Activated CD4-positive, alpha-beta T cell treated with anti-CD3 and anti-CD28 coated beads, Interleukin-2, amount 10 ng/mL, durations not matched to agents 7 days and 5 days (primary cell): ENCODE results near the gene COL2A1. TPM values are rescaled to one million over a fixed set of nuclear protein-coding genes. Genes with fewer than 3 reads are reported as not detected.

Experiments used
- CTCF ChIA-PET: fragments of 350-600 bp; sonication (Branson Sonifier 250); formaldehyde crosslinking; loops from one replicate; lab custom pipeline; 2021; ENCODE audit warnings: antibody characterized with exemption; lab: Charles Lee
- POLR2A ChIA-PET: fragments of 350-600 bp; sonication (Branson Sonifier 250); formaldehyde crosslinking; loops from one replicate; lab custom pipeline; 2021; ENCODE audit warnings: antibody characterized with exemption; lab: Charles Lee
- DNase-seq: peaks from one replicate; pipeline ENCODE4 v3.0.0-alpha.2; 2020
- H3K27ac Mint-ChIP-seq: one replicate; pipeline ENCODE4 v1.8.0; 2021; ENCODE audit warnings: mild to moderate bottlenecking, moderate library complexity, mixed read lengths
- H3K27me3 Mint-ChIP-seq: one replicate; pipeline ENCODE4 v1.8.0; 2021; ENCODE audit warnings: mixed read lengths
- H3K36me3 Mint-ChIP-seq: one replicate; pipeline ENCODE4 v1.8.0; 2021; ENCODE audit warnings: low read depth, mixed read lengths
- H3K4me1 Mint-ChIP-seq: one replicate; pipeline ENCODE4 v1.8.0; 2021; ENCODE audit warnings: mixed read lengths
- H3K4me3 Mint-ChIP-seq: one replicate; pipeline ENCODE4 v1.8.0; 2021; ENCODE audit warnings: mild to moderate bottlenecking, moderate library complexity, mixed read lengths
- H3K9me3 Mint-ChIP-seq: one replicate; pipeline ENCODE4 v1.8.0; 2021; ENCODE audit warnings: mixed read lengths
- total RNA-seq, 2 experiments: library from RNA; stranded (reverse); gene quantifications; one replicate each; pipeline ENCODE4 v1.2.3, GENCODE V29; 2021

COL2A1 gene
- total RNA-seq, 2 experiments from 2014 or later, result not detected

DNA sequence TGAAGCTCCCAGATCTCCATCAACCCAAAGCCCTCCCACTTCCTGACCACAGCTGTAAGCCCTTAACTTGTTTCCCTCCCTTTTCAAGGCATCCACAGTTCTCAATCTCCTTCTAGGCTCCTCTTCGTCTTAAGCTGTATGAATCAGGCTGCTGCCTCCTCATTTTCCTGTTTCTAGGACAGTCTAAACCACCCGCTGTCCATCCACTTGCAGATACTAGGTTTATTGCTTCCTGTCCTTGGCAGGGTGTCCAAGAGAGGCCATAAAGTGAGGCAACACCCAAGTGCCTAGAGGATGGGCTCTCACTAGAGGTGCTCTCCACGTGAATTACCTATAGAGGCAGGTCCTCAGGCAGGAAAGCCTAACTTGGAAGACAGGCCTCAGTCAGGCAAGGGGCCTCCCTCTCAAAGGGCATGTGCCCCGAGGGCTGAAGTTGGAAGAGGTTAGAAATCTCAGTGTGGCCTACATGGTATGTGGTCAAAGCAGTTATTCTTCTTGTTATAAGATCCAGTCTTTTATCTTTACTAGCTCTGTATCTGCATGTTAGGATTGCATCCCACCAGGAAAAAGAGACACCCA lies 49.7 kb downstream of the COL2A1 start:
- Mint-ChIP-seq H3K9me3 (peaks cover 8% of the 10 kb centered on the region), H3K27ac (no peak overlapping the region), H3K4me3 (no peak overlapping the region), H3K27me3 (peaks cover 12% of the 10 kb centered on the region), H3K4me1 (peaks cover 7% of the 10 kb centered on the region), H3K36me3 (no peaks in the 10 kb centered on the region)
- ChIA-PET POLR2A (no interaction called here), CTCF (interaction anchor here (1.1 kb wide), 1 partner anchor 14 kb away, joined by 3 read pairs; no protein-coding TSS in a partner anchor)
- no peak for DNase-seq

DNA sequence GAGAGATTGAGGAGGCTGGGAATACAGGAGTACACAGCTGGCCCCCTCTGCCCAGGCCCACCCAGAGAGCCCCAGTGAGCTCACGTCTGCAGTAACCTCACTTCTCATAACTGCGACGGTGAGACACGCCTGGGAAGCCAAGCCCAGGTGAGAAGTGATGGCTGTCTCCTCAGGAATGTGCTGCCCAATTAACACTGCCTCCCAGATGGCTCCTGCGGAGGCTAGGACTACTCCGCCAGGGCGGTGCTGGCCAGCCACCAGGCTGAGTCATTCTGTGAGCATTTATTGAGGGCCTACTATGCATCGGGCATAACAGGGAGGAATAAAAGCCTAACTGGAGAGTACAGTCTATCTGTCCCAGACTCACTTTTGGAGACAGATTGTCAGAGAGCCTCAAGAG lies 50.2 kb downstream of the COL2A1 start:
- Mint-ChIP-seq H3K27ac (no peak overlapping the region), H3K9me3 (peaks cover 6% of the 10 kb centered on the region), H3K27me3 (peaks cover 10% of the 10 kb centered on the region), H3K4me1 (peaks cover 8% of the 10 kb centered on the region), H3K4me3 (no peak overlapping the region), H3K36me3 (no peaks in the 10 kb centered on the region)
- DNase-seq, result no peak
- POLR2A ChIA-PET, result no interaction called here
- CTCF ChIA-PET, result interaction anchor here (0.9 to 1.4 kb wide), 4 partner anchors 11 to 18 kb away, joined by 3 to 6 read pairs (median 4); no protein-coding TSS in a partner anchor

DNA sequence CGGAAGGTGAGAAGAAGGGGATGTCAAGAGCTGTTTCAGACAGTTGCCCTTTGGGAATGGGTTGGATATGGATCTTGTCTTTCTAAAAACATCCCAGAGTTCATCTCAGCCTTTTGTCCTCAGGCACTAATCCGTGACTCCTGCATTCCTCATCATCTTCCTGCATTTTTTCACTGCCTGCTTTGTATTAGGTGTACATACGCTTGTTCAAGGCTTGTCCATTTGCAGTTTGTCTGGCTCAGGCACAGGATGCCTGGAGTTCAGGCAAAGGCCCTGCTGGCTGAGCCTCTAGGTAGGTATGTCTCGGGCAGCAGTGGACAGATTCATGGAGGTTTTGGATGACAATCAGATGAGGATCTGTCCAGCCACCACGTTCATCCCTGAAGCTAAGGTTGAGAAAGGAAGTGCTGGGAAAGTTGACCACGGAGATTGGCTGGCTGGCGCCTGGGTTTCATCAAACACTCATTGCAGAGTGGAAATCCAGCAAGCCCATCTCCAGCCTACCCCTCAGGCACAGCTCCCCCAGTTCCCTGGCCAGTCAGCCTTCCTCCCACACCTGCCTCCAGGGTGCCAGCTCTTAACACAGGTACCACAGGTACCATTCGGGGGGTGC lies 53.3 kb downstream of the COL2A1 start:
- POLR2A ChIA-PET, result no interaction called here
- CTCF ChIA-PET, result interaction anchor here (0.6 to 0.7 kb wide), 2 partner anchors 54 to 127 kb away, joined by 3 read pairs; no protein-coding TSS in a partner anchor
- H3K27ac Mint-ChIP-seq, result no peak overlapping the region

DNA sequence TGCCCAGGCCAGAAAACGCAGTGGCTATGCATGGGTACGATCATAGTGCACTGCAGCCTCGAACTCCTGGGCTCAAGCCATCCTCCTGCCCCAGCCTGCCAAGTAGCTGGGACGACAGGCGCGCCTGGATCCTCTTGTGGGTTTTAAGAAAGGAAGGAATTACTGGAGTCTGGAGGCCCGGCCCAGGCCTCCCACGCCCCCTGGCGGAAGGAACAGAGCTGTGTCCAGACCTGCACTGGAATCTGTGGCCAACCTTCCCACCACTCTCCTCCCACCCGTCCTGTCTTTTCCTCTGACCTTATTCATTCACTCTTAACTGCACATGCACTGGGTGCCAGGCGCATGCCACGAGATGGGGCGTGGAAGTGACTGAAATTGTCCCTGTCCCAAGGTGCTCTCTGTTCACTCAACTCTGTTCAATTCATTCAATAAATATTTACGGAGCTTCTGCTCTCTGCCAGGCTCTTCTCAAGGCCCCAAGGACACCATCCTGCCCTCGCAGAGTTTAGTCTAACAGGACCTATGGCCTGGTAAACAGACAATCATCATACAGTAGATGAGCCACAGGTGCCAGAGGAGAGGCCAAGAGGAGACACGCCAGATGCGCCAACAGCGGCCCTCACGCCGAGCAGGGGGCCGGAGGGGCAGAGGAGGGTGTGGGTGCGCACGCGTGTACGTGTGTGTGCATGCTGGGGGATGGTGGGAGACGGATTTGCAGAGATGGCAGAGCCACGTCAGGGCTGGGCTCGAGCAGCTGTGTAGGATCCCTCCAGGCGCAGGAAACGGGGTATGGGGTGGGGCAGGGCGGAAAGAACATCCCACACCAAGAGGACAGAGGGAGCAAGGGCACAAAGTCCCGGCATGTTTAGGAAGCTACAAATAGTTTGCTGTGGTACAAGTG lies 54.6 kb downstream of the COL2A1 start:
- DNase-seq, result peak; percentile 54
- peaks cover 8% of the 10 kb centered on the region for H3K27me3 Mint-ChIP-seq
- H3K9me3 Mint-ChIP-seq, result no peaks in the 10 kb centered on the region
- H3K36me3 Mint-ChIP-seq, result no peaks in the 10 kb centered on the region
- peaks cover 9% of the 10 kb centered on the region for H3K4me1 Mint-ChIP-seq
- ChIA-PET CTCF (interaction anchor here (0.8 to 2.0 kb wide), 18 partner anchors 9 to 239 kb away, joined by 3 to 10 read pairs (median 3); partner anchors contain the start of genes ENDOU, RAPGEF3, TMEM106C and VDR), POLR2A (no interaction called here)
- H3K27ac Mint-ChIP-seq, result no peak overlapping the region
- no peak overlapping the region for H3K4me3 Mint-ChIP-seq

More for the DNA sequence above, 53.3 kb downstream of the COL2A1 start:
- no peaks in the 10 kb centered on the region for H3K36me3 Mint-ChIP-seq
- H3K9me3 Mint-ChIP-seq, result no peaks in the 10 kb centered on the region
- no peak overlapping the region for H3K4me3 Mint-ChIP-seq
- peaks cover 4% of the 10 kb centered on the region for H3K27me3 Mint-ChIP-seq
- no peak for DNase-seq
- peaks cover 9% of the 10 kb centered on the region for H3K4me1 Mint-ChIP-seq

DNA sequence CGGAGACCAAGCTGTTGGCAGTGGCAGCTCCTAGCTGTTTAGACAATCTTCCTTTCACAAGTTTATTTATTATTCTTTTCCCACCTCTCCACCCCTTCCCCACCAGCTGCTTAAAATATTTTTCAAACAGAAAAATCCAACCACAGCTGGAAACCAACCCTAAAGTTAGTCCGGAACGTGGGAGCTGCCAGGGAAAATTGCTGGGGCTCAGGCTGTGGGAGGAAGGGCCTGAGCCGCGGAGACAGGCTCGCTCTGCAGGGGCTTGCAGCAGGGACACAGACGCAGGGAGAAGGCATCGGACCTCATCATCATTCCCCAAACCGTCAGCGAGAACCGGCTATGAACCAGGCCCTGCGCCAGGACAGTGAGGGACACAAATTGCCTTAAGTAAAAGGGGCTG lies 56.9 kb downstream of the COL2A1 start:
- POLR2A ChIA-PET, result no interaction called here
- no peaks in the 10 kb centered on the region for H3K36me3 Mint-ChIP-seq
- H3K27me3 Mint-ChIP-seq, result peaks cover 5% of the 10 kb centered on the region
- CTCF ChIA-PET, result interaction anchor here (0.8 to 1.8 kb wide), 7 partner anchors 9 to 242 kb away, joined by 3 to 7 read pairs (median 4); partner anchors contain the start of genes TMEM106C and VDR
- no peaks in the 10 kb centered on the region for H3K9me3 Mint-ChIP-seq
- H3K4me1 Mint-ChIP-seq, result peaks cover 3% of the 10 kb centered on the region
- H3K27ac Mint-ChIP-seq, result no peak overlapping the region
- no peak for DNase-seq
- H3K4me3 Mint-ChIP-seq, result no peak overlapping the region

DNA sequence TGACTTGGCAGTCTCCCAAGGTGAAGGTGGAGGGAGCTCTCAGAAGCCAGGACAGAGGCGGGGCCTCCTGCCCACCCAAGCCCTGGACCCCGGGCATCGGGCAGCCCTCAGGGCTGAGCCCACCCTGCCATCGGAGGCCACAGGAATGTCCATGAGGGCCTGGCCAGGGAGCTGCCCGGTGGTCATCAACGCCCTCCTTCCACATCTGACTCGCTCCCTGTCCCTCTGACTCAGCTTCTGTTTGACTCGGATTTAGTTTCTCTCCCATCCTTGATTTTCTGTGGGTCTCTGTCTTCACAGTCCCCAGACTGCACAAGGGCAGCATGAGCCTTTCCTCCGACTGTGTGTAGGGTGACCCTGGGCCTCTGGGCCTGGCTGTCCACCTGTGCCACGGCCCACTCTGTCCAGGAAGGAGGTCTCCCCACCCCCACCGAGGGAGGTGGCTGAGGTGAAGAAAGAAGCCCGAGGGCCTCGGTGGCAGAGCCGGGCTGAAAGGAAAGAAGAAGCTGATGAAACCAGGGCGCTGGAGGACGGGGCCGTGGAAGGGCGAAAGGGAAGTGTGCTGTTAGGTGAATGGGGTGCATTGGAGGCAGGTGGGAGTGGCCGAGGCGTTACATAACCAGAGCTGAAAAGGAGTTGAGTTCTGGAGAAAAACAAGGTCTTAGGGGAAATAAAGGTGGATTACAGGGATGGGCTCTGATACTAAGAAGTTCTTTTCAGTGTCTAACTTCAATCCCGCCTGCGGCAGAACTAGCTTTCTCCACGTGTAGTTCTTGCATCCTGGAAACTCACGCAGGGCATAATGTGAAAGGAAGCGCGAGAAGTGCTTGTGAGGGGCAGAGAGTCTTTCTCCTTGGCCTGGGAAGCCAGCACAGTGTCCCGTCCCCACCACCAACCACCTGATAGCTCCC lies 57.6 kb downstream of the COL2A1 start:
- no peak overlapping the region for H3K4me3 Mint-ChIP-seq
- DNase-seq, result no peak
- H3K27ac Mint-ChIP-seq, result no peak overlapping the region
- POLR2A ChIA-PET, result no interaction called here
- peaks cover 3% of the 10 kb centered on the region for H3K4me1 Mint-ChIP-seq
- H3K27me3 Mint-ChIP-seq, result peaks cover 5% of the 10 kb centered on the region
- no peaks in the 10 kb centered on the region for H3K9me3 Mint-ChIP-seq
- CTCF ChIA-PET, result interaction anchor here (0.8 to 1.8 kb wide), 8 partner anchors 9 to 243 kb away, joined by 3 to 7 read pairs (median 4); partner anchors contain the start of genes TMEM106C and VDR
- no peaks in the 10 kb centered on the region for H3K36me3 Mint-ChIP-seq

DNA sequence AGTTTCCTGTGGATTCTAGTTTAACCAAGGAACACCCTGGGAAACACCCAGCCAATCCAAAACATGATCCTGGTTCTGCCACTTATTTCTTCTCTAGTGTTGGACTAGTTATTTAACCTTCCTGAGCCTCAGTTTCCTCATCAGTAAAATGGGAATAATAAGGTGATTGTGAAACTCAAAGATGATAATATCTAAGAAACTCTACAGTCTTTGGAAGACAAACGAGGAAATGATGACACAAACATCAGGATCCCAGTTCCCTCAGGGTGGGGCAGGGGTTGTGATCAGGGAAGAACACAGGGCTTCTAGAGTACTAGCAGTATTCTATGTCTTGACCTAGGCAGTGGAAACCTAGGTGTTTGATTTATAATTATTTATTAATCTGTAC lies 58.9 kb downstream of the COL2A1 start:
- DNase-seq, result no peak
- no peak overlapping the region for H3K27ac Mint-ChIP-seq
- H3K27me3 Mint-ChIP-seq, result peaks cover 10% of the 10 kb centered on the region
- no peaks in the 10 kb centered on the region for H3K9me3 Mint-ChIP-seq
- peaks cover 3% of the 10 kb centered on the region for H3K4me1 Mint-ChIP-seq
- CTCF ChIA-PET, result interaction anchor here (1.8 kb wide), 1 partner anchor 244 kb away, joined by 4 read pairs; no protein-coding TSS in a partner anchor
- H3K36me3 Mint-ChIP-seq, result no peaks in the 10 kb centered on the region
- POLR2A ChIA-PET, result no interaction called here
- no peak overlapping the region for H3K4me3 Mint-ChIP-seq

DNA sequence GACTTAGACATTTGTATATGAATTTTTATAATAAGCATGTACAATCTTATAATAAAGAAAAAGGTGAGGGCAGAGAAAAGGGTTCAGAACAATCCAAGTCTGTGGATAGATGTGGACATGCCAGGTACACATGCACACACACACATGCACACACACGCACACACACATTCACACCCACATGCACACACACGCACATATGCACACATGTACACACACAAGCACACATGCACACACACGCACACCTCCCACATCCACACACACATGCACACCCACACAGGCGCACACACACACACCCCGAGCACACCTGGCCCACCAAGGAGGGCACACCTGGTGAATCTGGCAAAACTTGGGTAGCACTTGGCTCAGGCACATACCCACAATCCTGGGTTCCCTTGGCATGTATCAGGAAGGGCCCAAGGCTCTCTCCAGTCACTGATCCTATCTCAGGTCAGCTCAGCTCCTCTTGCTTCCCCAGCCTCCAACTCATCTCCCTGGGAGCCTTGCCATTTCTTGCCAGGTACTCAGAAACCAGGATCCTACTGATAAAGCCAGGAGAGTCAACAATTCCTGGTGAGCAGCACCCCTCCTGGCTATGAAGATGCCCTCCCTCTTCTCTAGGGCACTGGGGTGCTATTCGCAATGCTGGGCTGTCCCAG lies 59.5 kb downstream of the COL2A1 start:
- peaks cover 3% of the 10 kb centered on the region for H3K4me1 Mint-ChIP-seq
- no peak for DNase-seq
- ChIA-PET CTCF (no interaction called here), POLR2A (no interaction called here)
- H3K9me3 Mint-ChIP-seq, result no peaks in the 10 kb centered on the region
- H3K36me3 Mint-ChIP-seq, result no peaks in the 10 kb centered on the region
- no peak overlapping the region for H3K4me3 Mint-ChIP-seq
- H3K27ac Mint-ChIP-seq, result no peak overlapping the region
- H3K27me3 Mint-ChIP-seq, result peaks cover 13% of the 10 kb centered on the region

DNA sequence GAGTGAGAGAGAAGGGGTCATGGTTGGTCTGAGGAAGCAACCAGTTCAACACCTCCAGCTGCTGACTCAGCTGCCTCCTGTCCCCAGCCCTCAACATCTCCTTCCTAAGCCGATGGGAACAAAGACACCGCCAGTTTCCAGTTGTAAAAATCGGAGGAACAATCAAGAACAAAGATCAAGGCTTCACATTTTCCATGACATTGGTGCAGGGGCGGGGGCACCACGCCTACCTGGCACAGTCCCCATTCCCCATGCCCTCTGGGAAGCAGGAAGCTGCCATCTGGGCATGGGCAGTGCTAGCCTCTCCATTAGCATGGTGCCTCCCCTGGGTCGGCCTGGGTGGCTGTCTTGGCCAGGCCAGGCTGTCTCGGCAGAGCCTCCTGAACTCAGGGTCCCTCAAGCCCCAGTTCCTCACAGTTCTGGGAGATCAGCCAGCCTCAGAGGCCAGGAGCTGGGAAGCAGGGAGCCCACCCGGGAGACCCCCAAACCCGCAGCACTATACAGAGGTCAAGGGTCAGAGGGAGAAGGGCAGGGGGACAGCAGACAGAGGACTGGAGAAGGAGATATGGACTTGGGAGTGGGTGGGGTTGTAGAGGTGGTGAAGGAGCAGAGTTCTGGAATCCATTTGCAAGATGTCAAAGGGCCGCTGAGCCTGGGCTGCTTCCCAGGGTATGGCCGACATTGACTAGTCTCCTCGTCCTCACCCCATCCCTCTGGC lies 60.5 kb downstream of the COL2A1 start:
- DNase-seq, result no peak
- POLR2A ChIA-PET, result no interaction called here
- CTCF ChIA-PET, result no interaction called here
- Mint-ChIP-seq H3K4me1 (peaks cover 2% of the 10 kb centered on the region), H3K4me3 (no peak overlapping the region), H3K36me3 (no peaks in the 10 kb centered on the region), H3K27me3 (peaks cover 13% of the 10 kb centered on the region), H3K9me3 (no peaks in the 10 kb centered on the region), H3K27ac (no peak overlapping the region)

DNA sequence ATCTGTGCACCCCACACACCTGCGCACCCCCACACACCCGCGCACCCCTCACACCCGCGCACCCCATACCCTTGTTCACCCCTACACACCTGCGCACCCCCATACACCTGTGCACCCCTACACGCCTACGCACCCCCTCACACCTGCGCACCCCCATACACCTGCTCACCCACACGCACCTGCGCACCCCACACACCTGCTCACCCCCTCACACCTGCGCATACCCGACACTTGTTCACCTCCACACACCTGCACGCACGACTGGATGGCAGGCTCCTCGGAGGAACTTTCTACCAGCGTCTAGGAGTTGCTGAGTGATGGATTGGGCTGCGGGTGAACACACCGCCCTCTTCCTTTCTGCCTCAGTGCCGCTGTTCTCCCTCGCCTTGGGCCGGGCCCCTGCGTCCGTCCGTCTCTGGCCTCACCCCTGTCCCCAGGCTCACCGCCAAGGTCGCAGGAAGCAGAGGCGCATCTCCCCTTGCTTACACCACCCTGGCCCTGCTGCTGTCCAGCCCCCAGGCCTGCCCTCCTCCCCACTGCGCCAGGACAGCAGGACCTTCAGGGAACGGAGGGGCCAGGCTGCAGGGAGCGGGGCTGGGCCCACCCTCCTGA lies 61.6 kb downstream of the COL2A1 start:
- no peak overlapping the region for H3K4me3 Mint-ChIP-seq
- H3K9me3 Mint-ChIP-seq, result no peaks in the 10 kb centered on the region
- H3K27me3 Mint-ChIP-seq, result peaks cover 13% of the 10 kb centered on the region
- no peak for DNase-seq
- ChIA-PET POLR2A (no interaction called here), CTCF (no interaction called here)
- H3K27ac Mint-ChIP-seq, result no peak overlapping the region
- peaks cover 2% of the 10 kb centered on the region for H3K4me1 Mint-ChIP-seq
- H3K36me3 Mint-ChIP-seq, result no peaks in the 10 kb centered on the region
